Measurements from ENCODE around the gene ZNF750. TPM values are rescaled to one million over a fixed set of nuclear protein-coding genes. Genes with fewer than 3 reads are reported as not detected.

Gene ZNF750
- polyA plus RNA-seq, 1 experiment = not detected

DNA sequence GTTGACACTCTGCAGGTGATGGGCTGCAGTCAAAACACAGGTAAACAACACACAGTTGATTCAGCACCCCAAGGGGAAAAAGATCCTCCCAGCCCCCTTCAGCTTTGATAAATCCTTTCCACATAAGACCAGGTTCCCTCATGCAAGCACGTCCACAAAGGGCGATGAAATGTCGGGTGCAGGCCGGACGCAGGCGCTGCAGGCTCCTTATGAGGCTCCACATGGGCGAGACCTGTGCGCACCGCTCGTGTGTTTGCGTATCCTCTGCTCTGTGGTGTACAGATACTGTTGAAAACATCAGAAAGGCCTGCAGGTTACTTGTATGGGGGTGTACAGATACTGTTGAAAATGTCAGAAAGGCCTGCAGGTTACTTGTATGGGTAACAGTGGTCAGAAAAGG is 14.4 kb upstream of the ZNF750 start:
- CTCF ChIA-PET = no interaction called here

DNA sequence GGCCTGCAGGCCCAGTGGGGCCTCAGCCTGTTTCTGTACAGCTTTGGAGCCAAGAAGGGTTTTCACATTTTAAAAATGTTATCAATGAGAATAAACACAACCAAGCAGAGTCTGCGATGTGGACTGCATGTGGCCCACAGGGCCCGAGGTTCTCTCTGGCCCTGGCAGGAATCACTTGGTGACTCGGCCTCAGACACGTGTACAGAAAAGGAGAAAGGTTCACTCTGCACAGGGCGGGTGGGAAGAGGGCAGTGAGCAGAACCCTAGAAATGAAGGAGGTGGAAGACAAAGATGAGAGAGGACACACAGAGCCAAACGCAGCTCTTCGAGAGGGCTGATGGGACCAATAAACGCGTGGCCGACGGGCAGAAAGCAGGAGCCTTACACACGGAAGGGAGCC is 11.6 kb upstream of the ZNF750 start:
- Histone ChIP-seq H3K27me3 (ENCODE audit: control insufficient read depth, insufficient read depth, low read length) (no peaks in the 10 kb centered on the region), H3K4me3 (ENCODE audit: low read depth, low read length) (no peak overlapping the region), H3K27ac (ENCODE audit: low read depth, low read length) (no peak overlapping the region), H3K9me3 (ENCODE audit: control insufficient read depth, insufficient read depth, low read length) (no peaks in the 10 kb centered on the region; the same call in 1 of the 2 replicates)
- ChIA-PET POLR2A (no interaction called here), CTCF (no interaction called here)
- no peak for DNase-seq (ENCODE audit: low read depth, low spot score)
- TF ChIP-seq, protein P1, sequence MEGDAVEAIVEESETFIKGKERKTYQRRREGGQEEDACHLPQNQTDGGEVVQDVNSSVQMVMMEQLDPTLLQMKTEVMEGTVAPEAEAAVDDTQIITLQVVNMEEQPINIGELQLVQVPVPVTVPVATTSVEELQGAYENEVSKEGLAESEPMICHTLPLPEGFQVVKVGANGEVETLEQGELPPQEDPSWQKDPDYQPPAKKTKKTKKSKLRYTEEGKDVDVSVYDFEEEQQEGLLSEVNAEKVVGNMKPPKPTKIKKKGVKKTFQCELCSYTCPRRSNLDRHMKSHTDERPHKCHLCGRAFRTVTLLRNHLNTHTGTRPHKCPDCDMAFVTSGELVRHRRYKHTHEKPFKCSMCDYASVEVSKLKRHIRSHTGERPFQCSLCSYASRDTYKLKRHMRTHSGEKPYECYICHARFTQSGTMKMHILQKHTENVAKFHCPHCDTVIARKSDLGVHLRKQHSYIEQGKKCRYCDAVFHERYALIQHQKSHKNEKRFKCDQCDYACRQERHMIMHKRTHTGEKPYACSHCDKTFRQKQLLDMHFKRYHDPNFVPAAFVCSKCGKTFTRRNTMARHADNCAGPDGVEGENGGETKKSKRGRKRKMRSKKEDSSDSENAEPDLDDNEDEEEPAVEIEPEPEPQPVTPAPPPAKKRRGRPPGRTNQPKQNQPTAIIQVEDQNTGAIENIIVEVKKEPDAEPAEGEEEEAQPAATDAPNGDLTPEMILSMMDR (IDR thresholded peaks at IDR 0.05; ENCODE audit: low read depth, low read length) = no peak

More for the DNA sequence above, 14.4 kb upstream of the ZNF750 start:
- H3K4me3 ChIP-seq (ENCODE audit: low read depth, low read length) = no peak overlapping the region
- H3K27ac ChIP-seq (ENCODE audit: low read depth, low read length) = no peak overlapping the region
- H3K27me3 ChIP-seq (ENCODE audit: control insufficient read depth, insufficient read depth, low read length) = no peaks in the 10 kb centered on the region
- POLR2A ChIA-PET = no interaction called here
- H3K9me3 ChIP-seq (ENCODE audit: control insufficient read depth, insufficient read depth, low read length) = no peaks in the 10 kb centered on the region; the same call in 1 of the 2 replicates
- TF ChIP-seq, protein P1 (IDR thresholded peaks at IDR 0.05; ENCODE audit: low read depth, low read length) = no peak
- no peak for DNase-seq (ENCODE audit: low read depth, low spot score)

DNA sequence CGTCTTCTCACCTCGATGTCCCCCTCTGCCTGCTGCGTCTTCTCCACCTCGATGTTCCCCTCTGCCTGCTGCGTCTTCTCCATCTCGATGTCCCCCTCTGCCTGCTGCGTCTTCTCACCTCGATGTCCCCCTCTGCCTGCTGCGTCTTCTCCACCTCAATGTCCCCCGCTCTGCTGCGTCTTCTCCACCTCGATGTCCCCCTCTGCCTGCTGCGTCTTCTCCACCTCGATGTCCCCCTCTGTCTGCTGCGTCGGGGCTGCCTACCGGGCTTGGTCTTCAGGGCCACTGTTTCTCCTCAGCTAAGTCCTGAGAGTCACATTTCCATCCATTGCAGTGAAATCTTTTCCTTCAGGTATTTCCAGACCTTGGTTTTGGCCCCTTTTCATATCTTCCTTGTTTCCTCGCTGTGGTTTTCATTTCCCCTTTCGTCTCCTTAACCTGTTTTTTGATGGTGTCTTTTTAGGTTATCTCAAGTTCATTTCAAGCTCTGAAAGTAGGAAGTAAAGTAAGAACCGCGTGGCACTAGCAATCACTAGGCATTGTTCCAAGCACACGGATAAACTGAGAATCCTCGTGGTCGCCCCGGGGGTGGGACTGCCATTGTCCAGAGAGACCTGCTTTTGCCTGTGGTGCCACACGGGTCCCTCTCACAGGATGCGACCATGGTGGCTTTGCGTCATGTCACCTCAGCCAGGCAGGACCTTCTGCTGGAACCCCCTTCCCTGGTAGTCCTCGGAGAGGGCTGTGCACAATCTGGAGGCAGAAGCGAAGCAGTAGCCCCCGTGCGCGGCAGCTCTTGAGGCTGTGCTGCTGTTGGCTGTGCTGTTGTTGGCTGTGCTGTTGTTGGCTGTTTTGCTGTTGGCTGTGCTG is 9.5 kb upstream of the ZNF750 start:
- TF ChIP-seq, protein P1 (IDR thresholded peaks at IDR 0.05; ENCODE audit: low read depth, low read length) = no peak
- CTCF ChIA-PET = no interaction called here

DNA sequence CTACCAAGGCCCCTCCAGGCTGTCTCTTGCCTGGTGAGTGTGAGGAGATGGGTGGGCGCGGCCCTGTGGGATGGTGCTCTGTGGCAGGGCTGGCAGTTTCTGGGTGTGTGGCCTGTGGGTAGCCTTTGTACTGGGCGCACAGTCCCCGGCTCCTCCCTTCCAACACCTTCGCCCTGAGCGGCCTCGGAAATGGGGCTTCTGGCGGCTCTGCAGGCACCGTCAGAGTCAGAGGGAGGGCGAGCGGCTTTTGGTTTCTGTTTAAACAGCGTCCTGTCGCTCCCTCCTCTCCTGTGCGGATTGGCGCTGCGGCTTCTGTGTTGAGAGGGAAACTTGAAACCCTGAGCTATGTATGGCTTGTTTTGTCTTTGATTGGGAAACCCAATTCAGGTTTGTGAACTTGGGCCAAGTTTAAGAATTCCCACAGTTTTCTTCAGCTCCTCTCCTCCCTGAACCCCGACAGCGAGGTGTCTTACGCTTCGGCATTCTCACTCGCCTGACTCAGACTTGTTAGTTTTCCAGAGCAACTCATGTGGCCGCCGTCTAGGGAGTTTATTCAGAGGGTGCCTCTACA is 8.3 kb upstream of the ZNF750 start:
- Histone ChIP-seq H3K27me3 (ENCODE audit: control insufficient read depth, insufficient read depth, low read length) (no peaks in the 10 kb centered on the region), H3K27ac (ENCODE audit: low read depth, low read length) (peak overlapping the region; percentile 86), H3K9me3 (ENCODE audit: control insufficient read depth, insufficient read depth, low read length) (no peaks in the 10 kb centered on the region; the same call in 1 of the 2 replicates), H3K4me3 (ENCODE audit: low read depth, low read length) (peak overlapping the region; percentile 49)
- CTCF ChIA-PET = interaction anchor here (0.8 kb wide), 1 partner anchor 66 kb away, joined by 3 read pairs; no protein-coding TSS in a partner anchor
- TF ChIP-seq, protein P1 (IDR thresholded peaks at IDR 0.05; ENCODE audit: low read depth, low read length) = no peak
- DNase-seq (ENCODE audit: low read depth, low spot score) = peak; percentile 47
- POLR2A ChIA-PET = interaction anchor here (0.8 kb wide), 1 partner anchor 19 kb away, joined by 4 read pairs; no protein-coding TSS in a partner anchor

More for the DNA sequence above, 9.5 kb upstream of the ZNF750 start:
- Histone ChIP-seq H3K9me3 (ENCODE audit: control insufficient read depth, insufficient read depth, low read length) (no peaks in the 10 kb centered on the region; the same call in 1 of the 2 replicates), H3K27ac (ENCODE audit: low read depth, low read length) (no peak overlapping the region), H3K27me3 (ENCODE audit: control insufficient read depth, insufficient read depth, low read length) (no peaks in the 10 kb centered on the region), H3K4me3 (ENCODE audit: low read depth, low read length) (no peak overlapping the region)
- DNase-seq (ENCODE audit: low read depth, low spot score) = no peak
- POLR2A ChIA-PET = no interaction called here

All from AG04450 (cell line).